ENCODE data around the gene SPECC1. TPM values are rescaled to one million over a fixed set of nuclear protein-coding genes. Genes with fewer than 3 reads are reported as not detected.

Gene SPECC1
- total RNA-seq, 1 donor from 2014 or later = 93.1 TPM

DNA sequence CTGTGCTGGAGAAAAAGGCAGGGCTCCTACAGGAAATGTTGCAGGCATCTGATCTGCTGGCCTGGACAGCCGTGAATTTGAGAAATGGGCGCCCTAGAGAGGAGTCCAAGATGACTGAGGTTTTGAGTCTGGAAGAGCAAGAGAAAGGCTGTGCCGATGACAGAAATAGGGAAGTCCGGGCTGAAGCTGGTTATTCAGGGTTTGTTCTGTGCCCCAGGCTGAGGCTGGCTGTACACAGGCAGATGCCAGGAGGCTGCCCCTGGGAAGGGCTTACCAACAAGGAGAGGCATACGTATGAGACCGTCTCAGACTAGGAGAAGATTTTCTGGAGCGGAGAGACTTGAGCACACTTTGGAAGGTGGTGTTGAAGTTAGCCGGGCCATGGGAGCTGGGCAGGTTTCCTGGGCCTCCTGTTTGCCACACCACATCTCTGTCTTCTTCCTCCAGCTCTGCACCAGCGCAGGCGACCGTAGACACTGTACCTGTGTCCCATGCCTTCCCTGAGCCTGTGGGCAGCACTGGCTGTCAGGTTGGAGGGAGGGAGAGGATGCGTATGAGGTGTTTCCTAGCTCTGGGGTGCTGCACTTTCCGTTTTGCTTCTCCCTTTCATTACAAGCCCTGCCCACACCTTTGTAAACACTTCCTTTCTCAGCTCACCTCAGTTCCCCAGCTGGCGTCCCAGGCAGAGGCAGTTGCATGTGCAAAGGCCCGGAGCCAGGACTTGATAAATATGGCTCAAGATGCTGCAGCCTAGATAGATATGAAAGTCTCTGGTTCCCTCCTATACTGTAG, 80.8 kb downstream of the SPECC1 start:
- Mint-ChIP-seq H3K27ac (no peak overlapping the region), H3K9me3 (no peaks in the 10 kb centered on the region), H3K27me3 (ENCODE audit: insufficient read depth, low read depth) (peaks cover 9% of the 10 kb centered on the region), H3K4me1 (peaks cover 63% of the 10 kb centered on the region), H3K36me3 (no peaks in the 10 kb centered on the region), H3K4me3 (no peak overlapping the region)
- no peaks in the 10 kb centered on the region for H3K36me3 ChIP-seq
- peaks cover 5% of the 10 kb centered on the region for H3F3A ChIP-seq (ENCODE audit: low read depth)
- DNase-seq (ENCODE audit: low spot score) = no peak
- peaks cover 30% of the 10 kb centered on the region for H3K4me1 ChIP-seq
- H3K27ac ChIP-seq = no peak overlapping the region
- H3K4me3 ChIP-seq = no peak overlapping the region
- H3K4me2 ChIP-seq = no peak overlapping the region
- no peak overlapping the region for H3K9ac ChIP-seq
- H3K27me3 ChIP-seq = no peaks in the 10 kb centered on the region
- H4K20me1 ChIP-seq (ENCODE audit: low read depth) = no peaks in the 10 kb centered on the region
- TF ChIP-seq EZH2 (IDR thresholded peaks at IDR 0.05) (no peak), EZH2phosphoT487 (IDR thresholded peaks at IDR 0.05) (no peak)
- TF ChIP-seq, protein P1, sequence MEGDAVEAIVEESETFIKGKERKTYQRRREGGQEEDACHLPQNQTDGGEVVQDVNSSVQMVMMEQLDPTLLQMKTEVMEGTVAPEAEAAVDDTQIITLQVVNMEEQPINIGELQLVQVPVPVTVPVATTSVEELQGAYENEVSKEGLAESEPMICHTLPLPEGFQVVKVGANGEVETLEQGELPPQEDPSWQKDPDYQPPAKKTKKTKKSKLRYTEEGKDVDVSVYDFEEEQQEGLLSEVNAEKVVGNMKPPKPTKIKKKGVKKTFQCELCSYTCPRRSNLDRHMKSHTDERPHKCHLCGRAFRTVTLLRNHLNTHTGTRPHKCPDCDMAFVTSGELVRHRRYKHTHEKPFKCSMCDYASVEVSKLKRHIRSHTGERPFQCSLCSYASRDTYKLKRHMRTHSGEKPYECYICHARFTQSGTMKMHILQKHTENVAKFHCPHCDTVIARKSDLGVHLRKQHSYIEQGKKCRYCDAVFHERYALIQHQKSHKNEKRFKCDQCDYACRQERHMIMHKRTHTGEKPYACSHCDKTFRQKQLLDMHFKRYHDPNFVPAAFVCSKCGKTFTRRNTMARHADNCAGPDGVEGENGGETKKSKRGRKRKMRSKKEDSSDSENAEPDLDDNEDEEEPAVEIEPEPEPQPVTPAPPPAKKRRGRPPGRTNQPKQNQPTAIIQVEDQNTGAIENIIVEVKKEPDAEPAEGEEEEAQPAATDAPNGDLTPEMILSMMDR (IDR thresholded peaks at IDR 0.05) = no peak
- H3K9me3 ChIP-seq (ENCODE audit: low read depth) = no peaks in the 10 kb centered on the region
- no peak overlapping the region for H2AFZ ChIP-seq (replicated peaks)
- no peaks in the 10 kb centered on the region for H3K79me2 ChIP-seq (ENCODE audit: low read depth)

DNA sequence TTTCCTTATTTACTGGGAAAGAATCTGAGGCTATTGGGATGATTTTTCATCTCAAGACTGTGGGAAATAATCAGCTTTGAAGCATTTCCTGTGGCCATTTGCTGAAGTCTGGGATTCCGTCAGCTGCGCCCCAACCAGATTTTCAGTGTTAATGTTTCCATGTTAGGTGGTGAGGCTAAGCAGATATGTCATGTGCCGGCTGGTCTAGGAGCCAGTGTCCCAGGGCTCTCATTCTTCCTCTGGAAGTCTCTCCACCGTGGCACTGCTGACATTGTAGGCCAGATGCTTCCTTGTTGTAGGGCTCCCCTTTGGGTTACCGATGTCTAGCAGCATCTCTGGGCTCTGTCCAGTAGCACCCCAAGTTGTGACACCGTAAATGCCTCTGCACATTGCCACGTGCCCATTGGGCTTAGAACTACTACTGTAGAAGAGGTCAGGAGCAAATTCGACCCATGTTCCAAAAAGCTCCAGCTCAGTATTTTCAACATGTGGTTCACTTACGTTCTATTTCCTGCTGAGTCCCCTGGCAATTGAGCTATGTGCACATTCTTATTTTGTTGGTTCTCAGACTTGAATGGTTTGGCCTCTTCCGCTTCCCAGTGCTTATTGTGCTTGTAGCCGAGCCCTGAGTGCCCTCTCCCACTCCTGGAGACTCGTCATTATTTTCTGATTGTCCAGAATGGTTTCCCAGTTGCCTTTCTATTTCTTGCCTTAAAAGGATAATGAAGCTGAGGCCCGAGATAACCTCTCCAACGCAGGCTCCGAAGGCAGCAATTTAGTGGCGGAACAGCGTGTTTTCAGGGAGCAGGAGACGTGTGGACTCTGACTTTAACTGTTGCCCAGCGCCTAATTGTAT, 82.2 kb downstream of the SPECC1 start:
- Histone ChIP-seq H3K27ac (no peak overlapping the region), H2AFZ (replicated peaks) (peak overlapping the region; percentile 33), H3K4me3 (no peak overlapping the region), H3K79me2 (ENCODE audit: low read depth) (no peaks in the 10 kb centered on the region), H3K36me3 (no peaks in the 10 kb centered on the region), H3K9me3 (ENCODE audit: low read depth) (no peaks in the 10 kb centered on the region), H3K9ac (no peak overlapping the region), H3K27me3 (no peaks in the 10 kb centered on the region), H3K4me1 (peaks cover 22% of the 10 kb centered on the region), H3F3A (ENCODE audit: low read depth) (no peaks in the 10 kb centered on the region), H4K20me1 (ENCODE audit: low read depth) (no peaks in the 10 kb centered on the region), H3K4me2 (no peak overlapping the region)
- Mint-ChIP-seq H3K27me3 (ENCODE audit: insufficient read depth, low read depth) (peaks cover 8% of the 10 kb centered on the region), H3K4me3 (no peak overlapping the region), H3K27ac (peak overlapping the region; percentile 40), H3K36me3 (no peaks in the 10 kb centered on the region), H3K4me1 (peaks cover 59% of the 10 kb centered on the region), H3K9me3 (no peaks in the 10 kb centered on the region)
- DNase-seq (ENCODE audit: low spot score) = no peak
- TF ChIP-seq, protein P1 (IDR thresholded peaks at IDR 0.05) = no peak
- TF ChIP-seq EZH2phosphoT487 (IDR thresholded peaks at IDR 0.05) (no peak), EZH2 (IDR thresholded peaks at IDR 0.05) (no peak)

DNA sequence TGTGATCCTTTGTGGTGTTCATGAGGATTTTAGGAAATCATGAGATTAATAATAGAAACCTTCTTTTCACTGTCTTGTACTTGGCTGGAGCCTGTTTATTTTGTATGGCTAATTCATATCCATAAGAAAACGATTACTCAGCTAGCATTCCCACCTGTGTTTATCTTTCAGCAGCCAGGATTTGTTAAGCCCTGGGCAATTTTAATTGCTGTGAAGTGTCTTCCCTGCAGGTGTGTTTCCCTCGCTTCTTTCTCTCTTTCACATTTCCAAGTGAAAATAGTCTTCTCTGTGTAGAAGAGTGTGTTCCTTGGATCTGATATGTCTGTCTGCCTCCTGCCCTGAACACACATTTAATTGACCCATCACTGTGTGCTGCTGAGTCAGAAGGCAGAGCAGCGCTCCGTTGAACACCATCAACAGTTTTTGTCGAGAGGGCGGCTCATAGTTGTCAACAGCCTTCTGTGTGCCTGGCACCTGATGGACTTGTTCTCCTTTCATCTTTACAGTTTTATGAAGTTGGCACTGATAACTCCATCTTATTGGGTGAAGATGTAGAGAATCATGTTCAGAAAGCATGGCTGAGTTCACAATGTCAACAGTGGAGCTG, 83.2 kb downstream of the SPECC1 start:
- Histone ChIP-seq H3F3A (ENCODE audit: low read depth) (no peaks in the 10 kb centered on the region), H3K9me3 (ENCODE audit: low read depth) (no peaks in the 10 kb centered on the region), H3K4me3 (no peak overlapping the region), H3K36me3 (no peaks in the 10 kb centered on the region), H3K27me3 (no peaks in the 10 kb centered on the region), H3K27ac (no peak overlapping the region), H3K4me1 (peaks cover 18% of the 10 kb centered on the region), H3K4me2 (no peak overlapping the region), H3K9ac (no peak overlapping the region), H2AFZ (replicated peaks) (no peak overlapping the region), H3K79me2 (ENCODE audit: low read depth) (no peaks in the 10 kb centered on the region), H4K20me1 (ENCODE audit: low read depth) (no peaks in the 10 kb centered on the region)
- H3K27ac Mint-ChIP-seq = peak overlapping the region; percentile 96
- H3K36me3 Mint-ChIP-seq = no peaks in the 10 kb centered on the region
- H3K9me3 Mint-ChIP-seq = no peaks in the 10 kb centered on the region
- peaks cover 50% of the 10 kb centered on the region for H3K4me1 Mint-ChIP-seq
- DNase-seq (ENCODE audit: low spot score) = no peak
- H3K4me3 Mint-ChIP-seq = no peak overlapping the region
- TF ChIP-seq, protein P1 (IDR thresholded peaks at IDR 0.05) = no peak
- TF ChIP-seq EZH2phosphoT487 (IDR thresholded peaks at IDR 0.05) = no peak
- no peak for TF ChIP-seq EZH2 (IDR thresholded peaks at IDR 0.05)
- H3K27me3 Mint-ChIP-seq (ENCODE audit: insufficient read depth, low read depth) = peaks cover 8% of the 10 kb centered on the region
